ENCODE results near the gene TCERG1.
"Not testable (repeated sequence)": the region's sequence is repeated elsewhere in the genome, so short reads cannot be mapped to it uniquely, and the experiment has no call there.

GRCh38 chr5:146556884-146557283, 109.8 kb downstream of the TCERG1 start:
- TF ChIP-seq CTCF (IDR thresholded peaks at IDR 0.05); POLR2A (IDR thresholded peaks at IDR 0.05; ENCODE audit: low read depth); EP300 (IDR thresholded peaks at IDR 0.05); POLR2AphosphoS5 (IDR thresholded peaks at IDR 0.05): not testable (repeated sequence)

All from esophagus muscularis mucosa (tissue), 4 donors.